ENCODE data around the gene KAT6B.

Gene KAT6B

DNA sequence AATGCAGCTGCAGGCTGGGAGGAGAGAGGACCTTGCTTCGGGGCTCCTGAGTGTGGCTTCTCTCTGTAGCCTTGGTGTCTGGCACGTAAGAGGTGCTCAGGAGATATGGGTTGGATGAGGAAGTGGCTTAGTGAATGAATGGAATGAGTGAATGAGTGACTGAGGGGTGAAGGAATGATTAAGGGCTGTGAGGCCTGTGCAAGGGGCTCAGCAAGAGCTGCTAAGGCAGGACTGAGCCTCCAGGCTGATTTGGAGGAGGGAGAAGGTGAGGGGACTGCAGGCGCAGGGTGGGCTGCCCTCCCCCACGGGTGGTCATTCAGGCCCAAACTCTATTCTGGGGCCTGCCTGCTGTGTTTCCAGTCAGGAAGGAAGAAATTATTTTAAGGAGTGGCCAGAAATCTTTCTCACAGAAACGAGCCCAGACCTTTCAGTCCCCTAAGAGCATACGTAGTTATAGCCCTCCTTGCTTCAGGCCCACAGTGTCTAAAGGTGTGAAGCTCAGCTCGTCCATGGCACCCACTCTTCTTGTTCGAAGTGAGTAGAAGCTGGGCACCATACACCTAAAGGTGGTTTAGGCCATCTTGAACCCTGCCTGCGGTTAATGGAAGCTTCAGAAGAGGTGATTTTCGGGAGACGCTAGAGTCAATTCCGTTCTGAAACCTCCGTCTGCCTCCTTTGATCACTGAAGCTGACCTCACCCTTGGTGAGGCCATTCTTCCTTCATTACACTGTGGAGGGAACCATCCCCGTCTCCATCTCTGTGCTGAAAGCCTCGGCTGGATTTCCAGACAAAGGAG is 235.5 kb downstream of the KAT6B start:
- DNase-seq (ENCODE audit: low read depth in 3 of 3, low spot score in 1 of 3) = no peak

DNA sequence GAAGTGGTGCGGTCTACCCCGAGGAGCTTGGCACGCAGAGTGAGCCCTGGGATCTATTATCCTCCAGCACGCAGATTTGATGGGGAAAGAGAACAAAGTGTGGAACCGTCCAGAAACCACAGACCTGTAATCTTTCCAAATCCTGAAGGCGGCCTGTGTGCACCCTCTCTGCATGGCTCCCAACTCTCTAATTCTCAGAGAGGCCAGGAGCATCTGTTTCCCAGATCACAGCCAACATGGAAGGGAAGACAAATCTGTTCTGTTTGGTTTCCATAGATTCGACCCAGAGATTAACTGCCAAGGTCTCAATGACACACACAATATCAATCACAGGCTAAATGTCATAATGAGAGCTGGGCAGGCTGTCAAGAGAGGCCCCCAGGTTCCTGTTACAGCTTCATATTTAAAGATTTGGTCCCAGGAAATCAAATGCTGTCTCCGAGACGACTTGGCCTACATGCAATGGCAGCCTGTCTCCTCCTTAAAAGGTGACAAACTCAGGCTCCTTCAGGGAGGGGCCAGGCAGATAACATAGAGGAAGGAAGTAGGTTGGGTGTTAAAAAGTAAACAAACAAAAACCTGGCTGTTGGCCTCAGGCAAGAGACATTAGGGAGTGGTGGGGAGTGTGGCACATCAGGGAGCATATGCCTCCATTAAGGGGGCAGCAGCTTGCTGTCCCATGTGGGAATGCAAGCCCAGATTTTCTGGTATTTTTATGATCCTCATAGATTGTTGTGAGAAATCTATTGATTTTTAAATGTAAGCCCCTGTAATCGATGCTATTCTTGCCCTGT is 236.3 kb downstream of the KAT6B start:
- DNase-seq (ENCODE audit: low read depth in 3 of 3, low spot score in 1 of 3) = no peak

DNA sequence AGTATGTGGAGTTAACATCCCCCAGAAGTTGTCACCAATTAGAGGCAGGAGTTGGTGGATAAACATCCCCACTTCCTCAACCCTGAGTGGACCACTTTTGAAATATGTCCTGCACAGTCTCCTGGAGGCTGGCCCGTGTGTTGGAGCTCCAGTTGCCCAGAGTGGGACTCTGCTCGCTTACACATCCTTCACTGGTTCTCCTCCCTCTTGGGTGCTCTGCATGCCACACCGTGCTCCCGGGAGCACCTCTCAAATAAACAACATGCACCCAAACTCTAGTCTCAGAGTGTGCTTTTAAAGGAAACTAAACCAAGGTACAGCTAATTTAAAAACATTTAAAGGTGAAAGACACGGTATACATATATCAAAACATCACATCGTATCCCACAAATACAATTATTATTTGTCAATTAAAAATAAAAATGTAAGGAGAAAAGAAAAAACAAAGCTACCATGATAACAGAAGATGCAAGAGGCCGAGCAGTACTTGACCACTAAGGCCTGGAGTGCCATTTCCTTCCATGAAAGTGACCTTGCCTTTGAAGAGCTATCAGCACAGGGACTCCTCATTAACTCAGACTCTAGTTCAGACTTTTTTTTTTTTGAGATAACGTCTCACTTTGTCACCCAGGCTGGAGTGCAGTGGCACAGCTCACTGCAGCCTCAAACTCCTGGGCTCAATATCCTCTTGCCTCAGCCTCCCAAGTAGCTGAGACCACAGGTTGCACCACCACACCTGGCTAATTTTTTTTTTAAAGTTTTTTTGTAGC is 237.2 kb downstream of the KAT6B start:
- DNase-seq (ENCODE audit: low read depth in 3 of 3, low spot score in 1 of 3) = no peak

DNA sequence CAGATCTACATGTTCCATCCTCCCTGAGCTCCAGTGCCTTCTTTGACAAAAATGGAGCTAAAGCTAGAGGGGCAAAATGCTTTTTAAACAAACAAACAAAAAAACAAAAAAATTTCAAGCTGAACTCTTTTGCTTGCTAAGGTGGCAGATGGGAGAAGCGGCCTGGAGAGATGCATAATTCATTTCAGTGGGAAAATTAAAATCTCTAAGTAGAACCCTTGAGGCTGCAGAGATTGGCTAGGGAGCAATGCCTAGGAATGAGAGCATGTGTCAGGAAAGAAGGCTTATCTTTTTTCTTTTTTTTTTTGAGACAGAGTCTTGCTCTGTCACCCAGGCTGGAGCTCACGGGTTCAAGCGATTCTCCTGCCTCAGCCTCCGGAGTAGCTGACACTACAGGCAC is 238.7 kb downstream of the KAT6B start:
- no peak for DNase-seq (ENCODE audit: low read depth in 3 of 3, low spot score in 1 of 3)

DNA sequence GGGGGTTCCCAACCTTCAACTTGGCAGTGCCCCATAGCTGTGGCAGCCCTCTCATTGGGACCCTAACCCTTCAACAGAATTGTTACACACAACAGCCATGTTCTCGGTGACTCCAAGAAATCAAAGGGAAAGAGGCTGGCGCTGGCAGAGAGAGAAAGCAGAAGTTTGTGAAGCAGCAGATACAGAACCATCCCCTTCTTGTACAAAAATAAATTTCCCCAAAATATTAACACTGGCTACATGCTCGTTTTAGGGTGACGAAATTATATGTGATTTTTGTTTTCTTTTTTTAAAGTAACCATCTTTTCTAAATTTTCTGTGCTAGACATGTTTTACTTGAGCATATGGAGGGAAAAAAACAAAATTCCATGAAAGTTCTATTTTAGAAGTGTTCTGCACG is 239.9 kb downstream of the KAT6B start:
- DNase-seq (ENCODE audit: low read depth in 3 of 3, low spot score in 1 of 3) = no peak

DNA sequence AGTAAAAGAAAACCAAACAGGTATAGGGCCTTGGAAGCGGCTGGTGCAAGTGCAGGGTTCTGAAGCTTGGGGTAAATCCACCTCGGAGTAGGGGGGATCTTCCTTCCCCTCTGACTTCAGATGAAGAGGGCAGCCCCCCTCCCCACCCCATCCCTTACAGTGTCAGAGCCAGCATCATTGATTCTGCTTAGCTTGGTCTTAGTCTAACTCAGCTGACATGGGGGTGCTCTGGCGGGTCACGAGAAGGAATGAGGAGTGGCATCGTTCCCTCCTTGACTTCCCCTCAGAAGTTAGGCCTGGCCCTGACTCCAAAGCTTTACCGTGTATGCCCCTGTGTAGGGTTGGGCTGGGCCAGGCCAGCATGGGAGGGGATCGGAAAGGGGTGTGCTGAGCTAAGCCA is 240.9 kb downstream of the KAT6B start:
- DNase-seq (ENCODE audit: low read depth in 3 of 3, low spot score in 1 of 3) = no peak

DNA sequence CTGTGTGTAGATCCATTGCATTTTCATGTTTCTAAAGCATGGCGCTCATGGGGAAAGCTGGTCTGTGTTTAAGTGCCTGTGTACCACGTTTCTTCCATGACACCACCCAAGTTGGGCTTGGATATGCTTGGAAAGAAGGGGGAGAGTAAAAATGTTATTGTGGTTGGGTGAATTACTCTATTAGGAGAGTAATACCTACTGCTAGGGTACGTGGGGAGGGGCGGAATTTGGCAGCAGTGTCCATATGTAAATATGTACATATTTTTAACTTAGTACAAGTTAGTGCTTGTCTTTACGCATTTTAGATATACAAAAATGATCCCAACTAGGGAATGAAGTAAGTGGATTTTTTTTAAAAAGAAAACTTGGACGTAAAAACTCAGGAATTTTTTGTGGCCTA is 242.1 kb downstream of the KAT6B start:
- DNase-seq (ENCODE audit: low read depth in 3 of 3, low spot score in 1 of 3) = no peak

DNA sequence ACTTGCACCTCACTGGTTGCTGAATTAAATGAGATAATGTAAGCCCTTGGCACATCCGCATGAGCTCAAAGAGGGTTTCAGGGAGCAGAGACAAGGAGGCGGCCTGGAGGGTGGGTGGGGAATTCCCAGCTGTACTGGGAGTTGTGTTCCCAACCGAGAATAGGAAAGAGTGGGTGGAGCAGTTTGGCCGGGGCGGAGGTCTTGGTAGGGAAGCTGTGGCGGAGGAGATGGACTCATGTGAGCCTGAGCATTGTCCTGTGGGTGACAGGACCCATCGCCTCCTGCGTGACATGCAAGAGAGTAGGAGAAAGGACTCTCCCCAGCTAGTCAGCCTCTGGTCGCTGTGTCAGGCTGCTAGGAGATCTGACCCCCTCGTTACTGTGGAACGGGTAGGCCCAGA is 244.1 kb downstream of the KAT6B start:
- no peak for DNase-seq (ENCODE audit: low read depth in 3 of 3, low spot score in 1 of 3)

DNA sequence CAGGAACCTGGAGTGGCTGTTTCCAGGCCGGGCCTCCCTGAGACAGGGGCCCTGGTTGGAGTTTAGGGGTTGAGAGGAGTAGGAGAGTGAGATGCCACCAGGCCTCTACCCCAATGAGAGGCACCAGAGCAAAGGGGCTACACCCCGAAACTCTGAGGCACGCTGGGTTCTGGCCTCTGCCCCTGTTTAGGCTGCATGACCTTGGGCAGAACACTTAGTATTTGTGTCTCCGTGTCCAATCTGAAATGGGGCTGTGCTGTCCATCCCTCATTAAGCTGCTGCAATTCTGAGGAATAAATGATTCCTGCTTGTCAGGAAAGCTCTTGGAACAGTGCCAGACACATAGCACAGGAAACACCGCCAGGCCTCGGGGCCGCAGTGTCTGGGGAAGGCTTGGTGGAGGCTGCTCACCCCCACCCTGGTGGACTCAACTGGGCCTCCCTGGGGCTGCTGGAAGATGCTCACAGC is 244.6 kb downstream of the KAT6B start:
- DNase-seq (ENCODE audit: low read depth in 3 of 3, low spot score in 1 of 3) = no peak

DNA sequence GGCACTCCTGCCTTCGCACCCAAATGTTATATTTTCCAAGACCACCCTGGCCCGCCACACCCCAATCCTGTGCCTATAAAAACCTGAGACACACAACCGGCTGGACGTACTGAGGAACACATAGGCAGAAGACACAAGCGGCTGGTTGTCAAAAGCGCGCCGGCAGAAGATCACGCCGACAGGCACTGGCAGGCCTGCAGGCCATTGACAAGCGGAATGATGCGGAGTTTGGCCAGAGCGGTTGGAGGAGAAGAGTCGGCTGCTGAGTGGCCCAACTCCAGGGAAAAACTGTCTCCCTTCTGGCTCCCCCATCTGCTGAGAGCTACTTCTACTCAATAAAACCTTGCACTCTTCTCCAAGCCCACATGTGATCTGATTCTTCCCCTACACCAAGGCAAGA is 245.4 kb downstream of the KAT6B start:
- DNase-seq (ENCODE audit: low read depth in 3 of 3, low spot score in 1 of 3) = no peak

DNA sequence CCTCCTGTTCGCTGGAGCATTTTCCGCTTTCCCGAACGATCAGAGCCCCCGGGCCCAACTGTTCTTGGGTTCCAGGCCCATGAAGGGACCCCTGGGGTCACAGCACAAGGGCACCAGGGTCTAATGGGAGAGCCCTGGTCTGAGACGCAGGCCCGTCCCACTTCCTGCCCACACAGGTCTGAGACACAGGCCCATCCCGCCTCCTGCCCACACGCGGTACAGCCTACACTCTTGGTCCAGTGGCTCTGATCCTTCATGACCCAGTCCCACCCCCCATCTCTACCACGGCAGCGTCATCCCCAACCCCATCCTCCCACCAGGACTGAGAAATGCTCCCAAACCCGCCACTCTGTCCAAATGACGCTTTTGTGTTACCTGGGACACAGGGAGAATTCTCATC is 246.3 kb downstream of the KAT6B start:
- DNase-seq (ENCODE audit: low read depth in 3 of 3, low spot score in 1 of 3) = no peak

DNA sequence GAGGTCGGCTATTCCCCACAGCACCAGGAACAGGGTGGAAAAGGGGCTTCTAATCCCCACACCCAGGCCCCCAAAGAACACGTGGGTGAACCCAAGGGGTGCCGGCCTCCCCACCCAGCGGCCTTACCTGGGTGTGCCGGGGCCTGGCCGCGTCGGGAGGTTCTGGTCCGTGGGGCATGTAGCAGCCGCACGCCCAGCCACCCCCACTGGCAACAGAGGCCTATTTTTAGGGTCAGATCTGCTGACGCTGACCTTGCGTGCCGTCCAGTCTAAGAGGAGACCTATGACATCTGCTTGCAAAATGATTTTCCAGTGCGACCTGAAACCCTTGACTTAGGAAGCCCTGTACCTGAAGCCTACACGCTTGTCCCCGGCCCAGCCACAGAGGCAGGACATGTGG is 247.0 kb downstream of the KAT6B start:
- DNase-seq (ENCODE audit: low read depth in 3 of 3, low spot score in 1 of 3) = no peak

DNA sequence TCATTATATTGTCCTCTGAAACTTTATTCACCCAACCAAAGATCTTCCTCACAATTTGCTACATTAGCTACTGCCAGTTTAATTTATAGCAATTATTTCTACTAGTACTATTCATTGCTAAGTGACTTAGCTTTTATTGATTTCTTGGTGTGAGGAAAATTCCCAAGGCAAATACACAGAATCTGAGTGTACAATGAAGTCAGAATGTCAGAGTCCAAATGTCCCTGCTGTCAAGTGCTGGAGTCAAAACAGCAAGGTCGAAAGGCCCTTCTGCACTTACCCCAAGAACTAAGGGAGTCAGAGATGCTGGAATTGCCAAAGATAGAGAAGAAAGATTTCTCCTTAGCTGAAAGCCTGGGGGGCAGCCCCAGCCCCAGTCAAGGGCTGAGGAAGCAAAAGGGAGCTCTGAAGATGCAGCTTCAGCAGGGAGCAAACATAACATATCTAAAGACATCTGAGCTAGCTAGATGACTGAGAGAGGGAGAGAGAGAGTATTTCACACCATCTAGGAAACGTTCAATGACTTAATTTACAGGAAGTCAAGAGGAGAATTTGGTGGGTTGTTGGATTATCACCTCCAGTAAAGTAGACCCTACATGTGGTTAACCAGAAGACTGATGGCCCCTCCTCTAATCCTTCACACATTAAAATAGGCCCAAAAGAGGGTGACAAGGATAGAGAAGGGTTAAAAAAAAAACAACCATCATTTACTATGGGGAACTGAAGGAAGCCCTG is 248.5 kb downstream of the KAT6B start:
- DNase-seq (ENCODE audit: low read depth in 3 of 3, low spot score in 1 of 3) = no peak

DNA sequence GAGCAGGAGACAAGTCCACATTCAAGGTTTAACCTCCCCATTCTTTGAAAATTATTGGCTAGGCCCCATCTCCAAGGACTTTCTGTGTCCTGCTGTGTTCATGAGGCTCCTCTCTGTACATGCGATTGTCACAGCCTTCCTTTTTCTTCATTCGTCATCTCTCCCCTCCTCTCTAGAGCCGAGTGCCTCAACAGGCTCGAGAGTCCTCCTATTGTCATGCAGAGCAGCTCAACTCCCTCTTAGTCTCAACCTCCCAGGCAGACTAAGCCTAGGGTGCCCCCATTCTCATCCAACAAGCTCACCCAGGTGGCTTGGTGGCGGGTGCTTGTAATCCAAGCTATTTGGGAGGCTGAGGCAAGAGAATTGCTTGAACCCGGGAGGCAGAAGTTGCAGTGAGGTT is 249.9 kb downstream of the KAT6B start:
- DNase-seq (ENCODE audit: low read depth in 3 of 3, low spot score in 1 of 3) = no peak

DNA sequence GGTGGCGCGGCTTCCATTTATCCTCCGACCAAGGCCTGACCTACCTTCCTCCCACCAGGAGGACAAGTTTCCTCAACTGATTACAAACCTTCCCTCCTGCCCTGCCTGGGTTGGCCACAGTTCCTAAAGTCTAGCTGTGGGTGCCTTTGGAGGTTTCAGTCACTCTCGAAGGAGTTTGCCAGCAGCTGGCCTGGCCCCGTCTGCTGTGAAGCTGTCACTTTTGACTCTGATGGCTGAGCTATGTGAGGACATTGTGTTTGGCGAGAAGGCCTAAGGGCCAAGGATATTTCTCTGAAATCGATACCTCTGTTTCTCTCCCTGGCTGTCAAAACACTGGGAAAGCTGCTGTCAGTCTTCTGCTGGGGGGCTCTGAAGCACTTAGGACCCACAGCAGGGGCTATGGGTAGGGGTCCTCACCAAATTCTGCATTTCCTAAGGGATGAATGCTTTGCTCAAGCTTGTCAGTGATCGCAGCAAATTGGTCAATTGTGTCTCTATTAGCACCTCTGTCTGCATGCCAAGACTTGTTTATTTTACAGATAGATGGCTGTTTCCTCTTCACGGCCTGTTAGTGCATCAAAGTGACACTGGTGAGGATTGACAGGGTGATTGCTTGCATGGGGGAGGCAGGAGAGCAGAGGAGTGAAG is 253.2 kb downstream of the KAT6B start:
- DNase-seq (ENCODE audit: low read depth in 3 of 3, low spot score in 1 of 3) = no peak

DNA sequence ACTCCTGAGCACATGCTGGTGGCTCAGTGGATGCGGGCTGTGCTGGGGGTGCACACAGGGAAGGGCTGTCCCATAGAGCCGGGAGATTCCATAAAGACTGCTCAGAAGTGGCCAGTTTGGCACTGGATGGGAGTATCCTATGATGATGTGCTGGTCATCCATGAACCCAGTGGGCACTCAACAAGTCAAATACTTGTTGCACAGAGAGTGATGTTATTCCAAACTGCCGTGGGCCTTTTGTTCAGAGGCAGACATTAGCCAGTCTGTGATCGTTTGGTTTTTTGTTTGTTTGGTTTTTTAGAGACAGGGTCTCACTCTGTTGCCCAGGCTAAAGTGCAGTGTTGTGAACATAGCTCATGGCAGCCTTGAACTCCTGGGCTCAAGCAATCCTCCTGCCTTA is 254.2 kb downstream of the KAT6B start:
- DNase-seq (ENCODE audit: low read depth in 3 of 3, low spot score in 1 of 3) = no peak

DNA sequence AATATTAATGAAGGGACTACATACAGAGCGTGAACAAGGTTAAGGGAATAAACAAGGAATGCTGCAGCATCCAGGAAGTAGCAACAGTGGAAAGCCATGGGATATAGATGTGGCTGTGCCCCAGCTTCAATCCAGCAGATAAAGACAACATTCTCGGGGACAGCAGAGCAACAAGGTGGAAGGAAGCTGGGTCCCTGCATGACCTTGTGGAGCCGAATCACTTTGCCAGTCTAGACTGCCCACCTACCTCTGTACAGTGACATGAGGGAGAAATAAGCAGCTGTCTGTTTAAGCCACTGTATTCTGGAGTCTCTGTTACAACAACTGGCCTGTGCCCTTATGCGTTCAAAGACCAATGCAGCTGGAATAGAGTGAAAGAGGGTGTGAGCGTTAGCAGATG is 255.0 kb downstream of the KAT6B start:
- no peak for DNase-seq (ENCODE audit: low read depth in 3 of 3, low spot score in 1 of 3)
